HCT116 (cell line): Measurements from ENCODE around the gene ABTB1. TPM values are rescaled to one million over a fixed set of nuclear protein-coding genes. Genes with fewer than 3 reads are reported as not detected.

Experiments used
- ATAC-seq: fragments of 200-7000 bp; cut with Tn5 transposase; 2 replicates; pipeline ENCODE4 v1.9.1; 2020; ENCODE audit warnings: mild to moderate bottlenecking, moderate library complexity
- BruUV-seq: library from RNA; stranded (reverse); fragments of 400-500 nt; replicated peaks from 2 replicates; lab custom pipeline; 2021; lab: Mats Ljungman, UMichigan
- CTCF ChIA-PET: fragments of 300-600 bp; sonication (Branson Sonifier 250); formaldehyde crosslinking; loops from one replicate; lab custom pipeline; 2021; ENCODE audit warnings: antibody characterized with exemption; lab: Charles Lee
- POLR2A ChIA-PET: fragments of 300-600, 350-600 bp; sonication (Branson Sonifier 250); formaldehyde crosslinking; loops from one replicate; lab custom pipeline; 2021; ENCODE audit warnings: antibody characterized with exemption; lab: Charles Lee
- RAD21 ChIA-PET, 2 experiments: fragments of 300-600 bp; sonication (Branson Sonifier 250); formaldehyde crosslinking; loops; one replicate each; lab custom pipeline; 2023; ENCODE audit warnings: low total read pairs in 2 of 2; ENCODE audit not compliant: uncharacterized antibody in 2 of 2, unreplicated experiment in 2 of 2, low non-redundant PET in 1 of 2; lab: Charles Lee
- DNase-seq: peaks from one replicate; pipeline ENCODE4 v3.0.0-alpha.2; 2010; ENCODE audit warnings: low read depth, low spot score
- H2AFZ ChIP-seq: fragments of 200-600 bp; shearing (Covaris generic), sonication (generic); 2 replicates; pipeline ENCODE4 v1.6.1; 2017; ENCODE audit warnings: low read depth, mixed run types, mixed read lengths, antibody characterized with exemption, low read length; ENCODE audit not compliant: poor library complexity, severe bottlenecking
- H3K27ac ChIP-seq: 2 replicates; pipeline ENCODE4 v1.5.1; 2012; ENCODE audit warnings: low read depth, low read length
- H3K27me3 ChIP-seq: fragments of 200-600 bp; sonication (generic); 2 replicates; pipeline ENCODE4 v1.6.1; 2016; ENCODE audit warnings: mixed run types, low read length, mixed read lengths; ENCODE audit not compliant: insufficient read depth
- H3K36me3 ChIP-seq, 2 experiments: fragments of 200-500 bp in 1 of 2; fragments of 200-600 bp in 1 of 2; sonication (Bioruptor generic) in 1 of 2; sonication (generic) in 1 of 2; 2 replicates each; pipeline versions ENCODE4 v1.5.1 to v1.6.1; 2014 to 2016; ENCODE audit warnings: low read length in 2 of 2, inconsistent platforms in 1 of 2, mixed read lengths in 1 of 2, mixed run types in 1 of 2; ENCODE audit not compliant: insufficient read depth in 2 of 2, control insufficient read depth in 1 of 2
- H3K4me1 ChIP-seq, 2 experiments: fragments of 200-600 bp in 1 of 2; sonication (generic) in 1 of 2; 2 replicates each; pipeline versions ENCODE4 v1.5.1 to v1.6.1; 2012 to 2017; ENCODE audit warnings: low read length in 2 of 2, inconsistent platforms in 1 of 2, mild to moderate bottlenecking in 1 of 2, mixed read lengths in 1 of 2, mixed run types in 1 of 2, moderate library complexity in 1 of 2; ENCODE audit not compliant: insufficient read depth in 2 of 2, control insufficient read depth in 1 of 2
- H3K4me2 ChIP-seq: fragments of 200-600 bp; sonication (generic); 2 replicates; pipeline ENCODE4 v1.6.1; 2017; ENCODE audit warnings: mixed run types, low read length, mixed read lengths
- H3K4me3 ChIP-seq, 2 experiments: fragments of 200-600 bp in 1 of 2; sonication (generic) in 1 of 2; replicated peaks in 1 of 2; 2 replicates each; pipeline ENCODE4 v1.5.1; 2011 to 2016; ENCODE audit warnings: low read length in 2 of 2, control low read depth in 1 of 2, low read depth in 1 of 2, mild to moderate bottlenecking in 1 of 2, mixed read lengths in 1 of 2, mixed run types in 1 of 2
- H3K79me2 ChIP-seq: fragments of 200-600 bp; sonication (generic); 2 replicates; pipeline ENCODE4 v1.6.1; 2017; ENCODE audit warnings: mild to moderate bottlenecking, mixed run types, low read length, moderate library complexity, mixed read lengths; ENCODE audit not compliant: insufficient read depth
- H3K9ac ChIP-seq: fragments of 200-600 bp; sonication (generic); 2 replicates; pipeline ENCODE4 v1.6.1; 2016; ENCODE audit warnings: low read length, mixed read lengths
- H3K9me2 ChIP-seq: fragments of 200-600 bp; sonication (generic), shearing (Covaris generic); 2 replicates; pipeline ENCODE4 v1.6.1; 2017; ENCODE audit warnings: mixed run types, mild to moderate bottlenecking, moderate library complexity; ENCODE audit not compliant: insufficient read depth
- H3K9me3 ChIP-seq, 2 experiments: fragments of 200-500 bp in 1 of 2; fragments of 200-600 bp in 1 of 2; sonication (Bioruptor generic) in 1 of 2; sonication (generic) in 1 of 2; 2 replicates each; pipeline ENCODE4 v1.6.1; 2014 to 2017; ENCODE audit warnings: low read length in 2 of 2, mixed read lengths in 2 of 2, inconsistent platforms in 1 of 2, low read depth in 1 of 2, mild to moderate bottlenecking in 1 of 2, mixed run types in 1 of 2, moderate library complexity in 1 of 2; ENCODE audit not compliant: control insufficient read depth in 1 of 2, insufficient read depth in 1 of 2
- H4K20me1 ChIP-seq: fragments of 200-600 bp; sonication (generic), shearing (Covaris generic); 2 replicates; pipeline ENCODE4 v1.6.1; 2017; ENCODE audit warnings: mixed run types, mild to moderate bottlenecking, moderate library complexity; ENCODE audit not compliant: insufficient read depth
- CBX3 ChIP-seq: IDR thresholded peaks from 2 replicates; pipeline ENCODE4 v1.6.1; 2012; ENCODE audit warnings: low read depth
- CEBPB ChIP-seq: IDR thresholded peaks from 2 replicates; pipeline ENCODE4 v1.6.1; 2012; ENCODE audit warnings: low read depth
- EGR1 ChIP-seq: IDR thresholded peaks from 2 replicates; pipeline ENCODE4 v1.6.1; 2012; ENCODE audit warnings: low read depth
- EZH2 ChIP-seq: fragments of 200-600 bp; sonication (generic); IDR thresholded peaks from 2 replicates; pipeline ENCODE4 v1.6.1; 2017; ENCODE audit warnings: antibody characterized with exemption, mixed run types
- FOSL1 ChIP-seq: IDR thresholded peaks from 2 replicates; pipeline ENCODE4 v1.6.1; 2012; ENCODE audit warnings: low read depth
- MAX ChIP-seq: IDR thresholded peaks from 2 replicates; pipeline ENCODE4 v1.6.1; 2012
- POLR2A ChIP-seq: IDR thresholded peaks from 2 replicates; pipeline ENCODE4 v1.7.0; 2011; ENCODE audit warnings: borderline replicate concordance; ENCODE audit not compliant: insufficient read depth, insufficient read length; ENCODE audit errors: extremely low read depth
- REST ChIP-seq: IDR thresholded peaks from 2 replicates; pipeline ENCODE4 v1.6.1; 2012; ENCODE audit warnings: low read depth
- SRF ChIP-seq: IDR thresholded peaks from 2 replicates; pipeline ENCODE4 v1.6.1; 2012; ENCODE audit warnings: low read depth
- YY1 ChIP-seq: IDR thresholded peaks from 2 replicates; pipeline ENCODE4 v1.6.1; 2011; ENCODE audit warnings: low read length, low read depth, moderate library complexity, mild to moderate bottlenecking; ENCODE audit not compliant: insufficient replicate concordance; ENCODE audit errors: extremely low read depth
- ZBTB33 ChIP-seq: IDR thresholded peaks from 2 replicates; pipeline ENCODE4 v1.6.1; 2011; ENCODE audit warnings: mild to moderate bottlenecking, low read length, moderate library complexity; ENCODE audit not compliant: insufficient replicate concordance; ENCODE audit errors: extremely low read depth
- intact Hi-C: fragments of 100-400 bp; cut with micrococcal nuclease; formaldehyde crosslinking; loops from 2 replicates; pipeline ENCODE4 v1.10.0; 2022
- total RNA-seq: library from RNA; stranded (reverse); gene quantifications from one replicate; pipeline ENCODE4 v1.2.1, GENCODE V29; 2021; ENCODE audit not compliant: unreplicated experiment

ABTB1 gene
- total RNA-seq, 1 experiment from 2014 or later, result 19.4 TPM

- TF ChIP-seq REST, result no peak
- TF ChIP-seq, all 23 proteins: peak for 0
Observed at GRCh38 chr3:127678611-127679533, 6.1 kb downstream of the ABTB1 start (continued).

- no peaks in the 10 kb centered on the region for H3K9me2 ChIP-seq
- RAD21 ChIA-PET, result no interaction called here
- no TSS peak for BruUV-seq
- H3K79me2 ChIP-seq, result no peaks in the 10 kb centered on the region
- ATAC-seq (no peak), DNase-seq (no peak)
- POLR2A ChIA-PET, result no interaction called here
- no peaks in the 10 kb centered on the region for H3K36me3 ChIP-seq
- TF ChIP-seq CEBPB, result no peak
- no peak for TF ChIP-seq EGR1
- no peak for TF ChIP-seq FOSL1
- no peak for TF ChIP-seq SRF
- no peak for TF ChIP-seq YY1
- no peak for TF ChIP-seq MAX
- TF ChIP-seq ZBTB33, result no peak
- TF ChIP-seq CBX3, result no peak
- no peak for TF ChIP-seq POLR2A
- no peak for TF ChIP-seq EZH2
- no peaks in the 10 kb centered on the region for H3K4me1 ChIP-seq
- no peak overlapping the region for H3K4me2 ChIP-seq
- no peak overlapping the region for H3K9ac ChIP-seq
- no peaks in the 10 kb centered on the region for H3K27me3 ChIP-seq
- H4K20me1 ChIP-seq, result no peaks in the 10 kb centered on the region
- intact Hi-C loops, result no loop called here
- H3K27ac ChIP-seq, result no peak overlapping the region
- CTCF ChIA-PET, result interaction anchor here (0.7 to 0.9 kb wide), 2 partner anchors 11 to 14 kb away, joined by 3 read pairs; no protein-coding TSS in a partner anchor
- H3K4me3 ChIP-seq, result no peak overlapping the region
- no peaks in the 10 kb centered on the region for H3K9me3 ChIP-seq
- no peak overlapping the region for H2AFZ ChIP-seq
Observed at GRCh38 chr3:127679534-127680145, 6.9 kb downstream of the ABTB1 start.
